Stimulated activated CD8-positive, alpha-beta memory T cell treated with anti-CD3 and anti-CD28 coated beads, Interleukin-12 subunit alpha, Interleukin-12 subunit beta, amount 100 ng/mL, for 24 hours (primary cell): ENCODE results near the gene BRIP1.
"Not testable (repeated sequence)": the region's sequence is repeated elsewhere in the genome, so short reads cannot be mapped to it uniquely, and the experiment has no call there.

Experiments used
- DNase-seq: peaks from one replicate; pipeline ENCODE4 v3.0.0-alpha.2; 2020; ENCODE audit errors: extremely low read depth

BRIP1 gene

DNA sequence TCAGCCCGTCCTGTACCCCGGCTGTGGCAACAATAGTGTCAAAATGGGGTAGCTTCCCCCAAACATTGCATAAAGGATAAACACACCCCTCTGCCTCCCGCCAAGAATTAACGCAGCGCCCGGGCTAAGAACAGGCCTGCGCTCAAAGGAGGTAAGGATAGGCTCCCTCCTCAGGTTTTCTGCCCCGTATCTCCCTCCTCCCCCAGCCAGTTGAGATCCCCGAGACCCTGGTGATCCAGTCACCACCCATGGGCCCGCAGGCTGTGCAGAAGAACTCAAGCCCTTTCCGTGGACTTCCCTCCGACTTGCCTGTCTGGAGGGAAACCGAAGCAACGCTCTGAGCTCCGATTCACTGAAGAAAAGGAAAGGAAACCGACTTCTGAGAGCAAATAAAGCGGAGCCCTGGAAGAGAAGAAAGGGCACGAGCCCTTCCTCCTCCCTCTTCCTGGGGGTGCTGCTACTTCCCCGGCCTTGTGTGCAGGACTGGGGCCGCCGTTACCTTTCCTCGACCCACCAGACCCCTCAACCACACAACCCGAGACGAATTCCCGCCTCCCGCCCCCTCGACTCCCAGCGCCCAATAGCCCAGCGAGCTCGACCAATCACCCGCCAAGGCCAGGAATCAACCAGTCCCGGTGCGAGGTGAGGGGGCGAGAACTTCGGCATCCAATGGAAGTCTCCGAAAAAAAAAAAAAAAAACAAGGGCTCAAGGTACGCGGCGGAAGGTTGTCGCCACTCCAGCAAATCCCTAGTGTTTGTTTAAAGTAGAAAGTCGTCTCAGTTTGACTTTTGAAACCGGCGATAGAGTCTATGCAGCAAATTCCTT is at the start of gene BRIP1:
TSS of gene BRIP1 (minus strand) at position 554 of the 826 bp plus-strand sequence. CDS start 1,989 bp downstream, outside the sequence.
- DNase-seq: peak; percentile 79

DNA sequence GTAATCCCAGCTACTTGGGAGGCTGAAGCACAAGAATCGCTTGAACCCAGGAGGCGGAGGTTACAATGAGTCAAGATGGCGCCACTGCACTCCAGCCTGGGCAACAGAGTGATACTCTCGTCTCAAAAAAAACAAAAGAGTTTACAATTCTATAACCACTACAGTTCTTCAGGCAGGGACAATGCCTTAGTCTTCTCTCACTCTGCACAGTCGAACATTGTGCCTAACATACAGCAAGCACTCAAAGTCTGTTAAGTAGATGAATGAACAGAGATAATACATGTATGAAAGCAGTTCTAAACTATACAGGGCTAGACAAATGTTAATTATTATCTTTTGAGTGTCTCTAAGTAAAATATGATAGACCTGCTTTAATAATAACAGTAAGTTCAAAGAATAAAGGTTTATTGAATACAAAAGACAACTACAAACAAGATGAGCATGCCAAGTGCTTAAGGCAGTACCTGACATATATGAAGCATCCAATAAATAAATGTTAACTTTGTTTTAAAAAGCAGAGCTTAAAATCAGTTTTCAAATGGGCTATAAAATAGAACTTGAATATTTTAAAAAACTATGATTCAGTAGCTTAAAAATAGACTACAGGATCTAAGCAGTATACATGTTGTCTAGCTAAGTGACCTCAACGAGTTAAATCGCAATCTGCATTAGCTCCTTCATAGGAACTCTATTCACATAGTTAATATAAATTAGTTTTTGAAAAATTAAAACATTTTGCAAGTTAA is 45.1 kb upstream of the BRIP1 start:
- DNase-seq: no peak

DNA sequence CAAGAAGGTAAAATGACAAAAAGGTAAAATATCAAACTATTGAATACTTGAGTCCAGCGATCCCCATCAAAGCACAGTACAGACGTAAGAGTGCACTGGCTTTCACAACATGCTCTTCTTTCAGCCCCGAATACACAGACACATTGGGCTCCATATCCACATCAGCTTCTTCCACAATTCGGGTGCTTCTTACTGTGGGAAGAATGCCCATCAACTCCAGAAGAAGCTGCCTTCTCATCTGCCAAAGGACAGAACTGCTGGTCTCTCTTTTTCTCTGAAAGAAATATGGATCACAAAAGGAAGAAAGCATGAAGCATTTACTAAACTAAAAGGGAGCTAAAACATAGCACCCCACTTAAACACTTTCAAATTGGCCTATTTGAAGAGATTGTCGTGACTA is 44.0 kb upstream of the BRIP1 start:
- no peak for DNase-seq

DNA sequence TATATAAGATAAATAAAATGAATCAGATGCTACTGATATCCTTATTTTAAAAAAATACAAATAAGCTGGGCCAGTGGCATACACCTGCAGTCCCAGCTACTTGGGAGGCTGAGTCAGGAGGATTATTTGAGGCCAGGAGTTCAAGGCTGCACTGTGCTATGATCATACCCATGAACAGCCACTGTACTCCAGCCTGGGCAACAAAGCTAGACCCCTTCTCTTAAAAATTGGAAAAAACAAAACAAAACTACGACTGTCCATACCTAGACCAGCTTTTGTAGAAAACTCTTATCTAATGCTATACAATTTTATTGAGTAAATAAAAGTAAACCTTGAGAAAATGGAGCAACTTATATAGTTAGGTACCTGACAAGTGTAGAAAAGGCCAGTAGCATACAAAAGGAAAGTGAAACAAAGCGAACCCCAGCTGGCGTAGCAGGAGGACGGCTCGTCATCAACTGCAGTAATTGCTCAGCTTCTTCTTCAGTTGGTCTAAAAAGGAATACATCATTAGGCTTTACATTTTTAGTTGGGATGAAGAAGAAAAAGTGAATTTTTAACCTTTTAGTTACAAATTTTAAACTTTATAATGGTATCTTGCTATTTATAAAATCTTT is 40.9 kb upstream of the BRIP1 start:
- no peak for DNase-seq

DNA sequence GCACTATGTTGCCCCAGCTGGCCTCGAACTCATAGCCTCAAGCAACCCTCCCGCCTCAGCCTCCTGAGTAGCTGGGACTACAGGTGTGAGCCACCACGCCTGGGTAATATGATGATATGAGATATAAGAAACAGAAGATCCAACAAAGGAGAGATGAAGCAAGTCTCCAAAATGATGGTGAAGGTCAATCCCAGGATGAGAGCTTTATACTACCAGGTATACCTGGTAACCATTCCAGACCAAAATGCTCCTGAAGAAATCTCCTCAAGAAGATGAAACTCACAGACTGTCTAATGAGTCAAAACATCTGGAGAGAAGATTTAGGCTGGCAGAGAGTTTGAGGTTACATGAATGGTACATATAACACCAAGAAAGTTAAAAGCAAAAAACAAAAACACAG is 39.9 kb upstream of the BRIP1 start:
- no peak for DNase-seq

DNA sequence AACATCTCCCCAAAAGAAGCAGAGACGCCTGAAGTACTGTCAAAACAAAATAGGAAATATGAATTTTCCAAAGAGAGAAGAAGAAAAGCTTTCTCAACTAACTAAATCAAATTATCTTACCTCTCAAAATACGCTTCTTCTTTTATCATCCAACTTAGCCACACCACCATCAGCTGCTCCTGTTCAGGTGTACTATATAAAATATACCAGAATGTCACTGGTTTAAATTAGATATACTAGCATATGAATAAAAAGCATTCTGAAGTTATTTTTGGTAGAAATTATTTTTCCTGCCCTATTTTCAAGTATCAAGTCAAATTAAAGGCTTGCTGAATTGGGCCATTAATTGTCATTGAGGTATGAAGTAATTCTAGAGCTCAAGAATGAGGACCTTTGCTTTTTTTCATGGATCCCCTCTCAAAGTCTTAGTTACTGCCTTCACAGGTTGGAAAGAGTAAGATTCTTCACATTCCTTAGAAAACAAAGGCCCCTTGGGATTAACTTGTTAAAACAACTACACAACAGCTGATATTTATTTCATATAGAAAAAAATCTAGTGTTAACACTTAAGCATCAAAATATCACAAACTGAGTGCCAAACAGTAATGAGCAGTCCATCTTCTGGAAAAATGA is 34.3 kb upstream of the BRIP1 start:
- DNase-seq: no peak

DNA sequence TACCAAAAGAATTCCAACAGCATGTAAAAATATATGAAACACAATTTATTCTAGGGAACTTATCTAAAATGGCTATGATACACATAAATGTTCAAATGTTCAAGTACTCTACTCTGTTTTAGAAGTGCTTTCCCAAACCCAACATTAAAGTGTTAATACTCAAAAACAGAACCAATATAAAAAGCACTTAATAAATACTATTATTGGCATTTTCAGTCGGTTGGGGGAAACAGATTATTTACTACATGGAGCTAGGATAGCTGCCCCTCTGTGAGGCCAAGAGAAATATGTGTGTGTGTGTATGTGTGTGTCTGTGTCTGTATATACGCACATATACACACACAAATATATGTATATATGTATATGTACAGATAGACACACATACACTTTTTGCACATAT is 32.1 kb upstream of the BRIP1 start:
- no peak for DNase-seq

DNA sequence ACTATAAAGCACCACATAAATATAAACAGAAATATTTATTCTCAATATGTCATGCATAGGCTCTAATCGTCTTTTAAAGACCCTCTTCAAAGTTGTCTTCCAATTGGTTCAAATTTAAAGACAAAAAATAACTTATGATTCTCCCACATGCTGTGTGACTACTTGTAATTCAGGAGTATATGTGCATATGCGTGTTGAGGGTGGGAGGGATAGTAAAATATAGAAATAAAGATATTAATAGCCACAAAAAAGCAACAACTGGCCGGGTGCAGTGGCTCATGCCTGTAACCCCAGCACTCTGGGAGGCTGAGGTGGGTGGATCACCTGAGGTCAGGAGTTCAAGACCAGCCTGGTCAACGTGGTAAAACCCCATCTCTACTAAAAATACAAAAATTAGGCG is 31.0 kb upstream of the BRIP1 start:
- DNase-seq: not testable (repeated sequence)

DNA sequence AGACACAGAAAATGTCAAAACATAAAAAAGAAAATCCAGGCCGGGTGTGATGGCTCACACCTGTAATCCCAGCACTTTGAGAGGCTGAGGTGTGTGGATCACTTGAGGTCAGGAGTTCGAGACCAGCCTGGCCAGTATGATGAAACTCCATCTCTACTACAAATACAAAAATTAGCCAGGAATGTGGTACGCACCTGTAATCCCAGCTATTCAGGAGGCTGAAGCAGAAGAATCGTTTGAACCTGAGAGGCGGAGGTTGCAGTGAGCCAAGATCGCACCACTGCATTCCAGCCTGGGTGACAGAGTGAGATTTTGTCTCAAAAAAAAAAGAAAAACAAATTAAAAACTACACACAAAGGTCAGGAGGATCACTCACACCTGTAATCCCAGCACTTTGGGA is 24.4 kb upstream of the BRIP1 start:
- DNase-seq: not testable (repeated sequence)

DNA sequence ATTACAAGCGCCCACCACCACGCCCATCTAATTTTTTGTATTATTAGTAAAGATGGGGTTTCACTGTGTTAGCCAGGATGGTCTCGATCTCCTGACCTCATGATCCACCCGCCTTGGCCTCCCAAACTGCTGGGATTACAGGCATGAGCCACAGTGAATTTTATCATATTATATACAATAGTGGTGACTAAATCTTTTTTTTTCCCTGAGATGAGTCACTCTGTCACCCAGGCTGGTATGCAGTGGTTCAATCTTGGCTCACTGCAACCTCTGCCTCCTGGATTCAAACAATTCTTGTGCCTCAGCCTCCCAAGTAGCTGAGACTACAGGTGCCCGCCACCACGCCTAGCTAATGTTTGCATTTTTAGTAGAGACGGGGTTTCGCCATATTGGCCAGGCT is 22.5 kb upstream of the BRIP1 start:
- DNase-seq: not testable (repeated sequence)

DNA sequence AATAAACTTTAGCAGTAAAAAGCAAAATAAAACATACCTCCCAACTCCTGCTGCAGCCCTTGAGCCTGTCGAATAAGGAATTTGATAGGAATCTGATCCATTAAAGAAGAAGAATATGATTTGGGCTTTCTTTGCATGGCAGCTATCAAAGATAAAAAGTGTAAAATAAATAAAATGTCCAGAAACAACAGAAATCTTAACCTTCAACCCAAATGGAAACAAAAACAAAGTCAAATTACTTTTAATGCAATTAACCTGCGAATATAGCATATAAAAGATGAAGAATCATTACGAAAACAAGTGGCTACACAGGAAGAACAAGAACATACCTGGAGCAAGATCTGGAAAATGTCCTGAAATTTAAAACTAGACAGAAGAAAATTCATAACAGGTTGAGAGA is 21.5 kb upstream of the BRIP1 start:
- DNase-seq: no peak

DNA sequence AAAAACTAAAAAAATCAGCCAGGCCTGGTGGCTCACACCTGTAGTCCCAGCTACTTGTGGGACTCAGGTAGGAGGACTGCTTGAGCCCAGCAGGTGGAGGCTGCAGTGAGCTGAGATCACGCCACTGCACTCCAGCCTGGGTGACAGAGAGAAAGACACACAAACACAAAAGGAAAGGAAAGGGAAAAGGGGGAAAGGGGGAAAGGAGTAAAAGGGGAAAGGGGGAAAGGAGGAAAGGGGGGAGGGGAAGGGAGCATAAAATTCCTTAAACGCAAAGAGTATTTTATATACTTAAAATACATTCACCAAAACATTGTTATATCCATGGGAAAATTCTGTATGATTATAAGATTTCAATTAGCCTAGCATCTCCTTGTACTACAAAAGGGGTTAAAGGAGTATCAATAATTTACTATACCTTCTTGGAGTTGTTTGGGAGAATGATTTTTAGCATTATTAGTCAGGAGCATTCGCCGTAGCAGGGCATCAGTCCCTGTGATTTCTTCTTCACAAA is 17.3 kb upstream of the BRIP1 start:
- DNase-seq: no peak

DNA sequence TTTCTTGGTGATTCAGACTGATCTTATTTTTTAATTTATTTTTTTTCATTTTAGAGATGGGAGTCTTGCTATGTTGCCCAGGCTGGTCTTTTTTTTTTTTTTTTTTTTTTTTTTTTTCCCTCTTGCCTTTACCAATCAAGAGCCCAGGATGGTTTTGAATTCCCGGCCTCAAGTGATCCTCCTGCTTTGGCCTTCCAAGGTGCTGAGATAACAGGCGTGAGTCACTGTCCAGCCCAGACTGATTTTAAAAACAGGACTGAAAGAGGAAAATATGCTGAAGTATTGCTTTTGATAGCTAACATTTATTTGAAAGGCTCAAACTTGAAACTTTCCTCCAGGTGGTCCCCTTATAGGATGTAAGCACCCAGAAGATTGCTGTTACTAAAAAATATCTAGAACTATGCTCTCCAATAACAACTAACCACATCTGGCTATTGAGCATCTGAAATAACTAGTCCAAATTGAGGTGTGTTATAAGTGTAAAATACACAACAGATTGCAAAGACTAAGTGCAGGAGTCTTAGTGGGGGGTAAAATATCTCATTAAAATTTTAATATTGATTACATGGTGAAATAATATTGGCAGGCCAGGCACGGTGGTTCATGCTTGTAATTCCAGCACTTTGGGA is 15.8 kb upstream of the BRIP1 start:
- no peak for DNase-seq

DNA sequence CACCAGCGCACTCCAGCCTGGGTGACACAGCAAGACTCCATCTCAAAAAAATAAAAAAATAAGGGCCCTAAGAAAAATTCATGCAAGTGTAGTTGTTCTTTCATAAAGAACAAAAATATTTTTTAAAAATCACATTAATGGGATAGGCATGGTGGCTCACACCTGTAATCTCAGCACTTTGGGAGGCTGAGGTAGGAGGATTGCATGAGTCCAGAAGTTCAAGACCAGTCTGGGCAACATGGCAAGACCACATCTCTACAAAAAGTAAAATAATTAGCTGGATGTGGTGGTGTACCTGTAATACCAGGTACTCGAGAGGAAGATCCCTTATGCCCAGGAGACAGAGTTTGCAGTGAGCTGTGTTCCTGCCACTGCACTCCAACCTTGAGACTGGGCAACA is 15.2 kb upstream of the BRIP1 start:
- no peak for DNase-seq

DNA sequence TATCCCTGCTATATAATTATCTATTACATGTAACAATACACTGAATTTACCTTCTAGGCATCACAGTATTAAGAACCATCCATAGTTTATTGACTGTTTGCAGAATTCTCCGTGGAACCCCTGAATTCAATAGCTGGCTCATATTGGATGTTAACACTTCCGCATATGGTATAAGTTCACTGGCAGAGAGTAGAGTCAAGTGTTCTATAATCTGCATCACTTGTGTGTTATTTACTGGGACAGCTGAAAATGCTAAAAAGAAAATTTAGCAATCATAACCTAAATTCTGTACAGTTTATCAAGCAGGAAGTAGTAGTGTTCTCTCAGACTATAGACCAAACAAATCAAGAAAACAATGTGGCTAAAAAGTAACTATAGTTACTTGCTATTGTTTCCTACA is 14.5 kb upstream of the BRIP1 start:
- DNase-seq: no peak

DNA sequence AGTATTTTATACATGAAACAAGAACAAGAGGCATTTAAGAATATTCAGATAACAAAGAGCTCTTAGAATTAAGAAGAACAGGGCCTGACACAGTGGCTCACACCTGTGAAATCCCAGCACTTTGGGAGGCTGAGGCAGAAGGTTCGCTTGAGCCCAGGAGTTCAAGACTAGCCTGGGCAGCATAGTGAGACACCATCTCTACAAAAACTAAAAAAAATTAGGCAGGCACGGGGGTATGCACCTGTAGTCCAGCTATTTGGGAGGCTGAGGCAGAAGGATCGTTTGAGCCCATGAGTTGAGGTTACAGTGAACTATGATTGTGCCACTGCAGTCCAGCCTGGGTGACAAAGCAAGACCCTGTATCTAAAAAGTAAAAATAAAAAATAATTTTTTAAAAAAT is 12.5 kb upstream of the BRIP1 start:
- DNase-seq: no peak

DNA sequence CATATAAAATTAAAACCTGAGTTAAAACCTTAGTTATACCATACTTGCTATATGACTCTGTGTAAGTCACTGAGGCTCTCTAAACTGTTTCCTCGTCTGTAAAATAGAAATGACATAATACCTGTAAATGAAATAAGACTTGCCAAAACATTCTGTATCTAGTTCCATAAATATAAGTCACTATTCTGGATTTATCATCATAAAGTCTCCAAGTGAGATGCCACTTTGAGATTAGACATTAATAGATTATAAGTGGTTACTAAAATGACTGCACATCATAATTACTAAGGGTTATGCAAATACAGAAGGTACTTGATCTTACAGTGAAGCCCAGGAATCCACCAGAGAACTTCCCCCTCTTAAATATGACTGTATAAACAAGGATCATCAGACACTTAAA is 12.0 kb upstream of the BRIP1 start:
- no peak for DNase-seq

DNA sequence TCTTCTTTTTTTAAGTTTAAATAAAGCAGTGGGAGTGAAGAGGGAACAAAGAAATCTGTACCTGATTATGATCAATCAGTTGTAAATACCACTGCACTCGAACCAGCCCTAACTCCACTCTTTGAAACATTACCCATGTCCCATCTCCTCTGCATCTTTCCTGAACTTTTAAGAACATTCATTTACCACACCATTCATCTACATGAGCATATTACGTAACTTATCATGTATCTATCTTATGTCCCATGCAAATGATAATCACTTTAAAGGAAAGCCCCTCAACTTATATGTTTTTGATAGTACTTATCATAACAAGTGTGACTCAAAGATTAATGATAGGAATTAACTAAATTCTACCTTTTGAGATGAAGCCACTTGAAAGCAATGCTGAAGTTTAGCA is 10.7 kb upstream of the BRIP1 start:
- DNase-seq: no peak

DNA sequence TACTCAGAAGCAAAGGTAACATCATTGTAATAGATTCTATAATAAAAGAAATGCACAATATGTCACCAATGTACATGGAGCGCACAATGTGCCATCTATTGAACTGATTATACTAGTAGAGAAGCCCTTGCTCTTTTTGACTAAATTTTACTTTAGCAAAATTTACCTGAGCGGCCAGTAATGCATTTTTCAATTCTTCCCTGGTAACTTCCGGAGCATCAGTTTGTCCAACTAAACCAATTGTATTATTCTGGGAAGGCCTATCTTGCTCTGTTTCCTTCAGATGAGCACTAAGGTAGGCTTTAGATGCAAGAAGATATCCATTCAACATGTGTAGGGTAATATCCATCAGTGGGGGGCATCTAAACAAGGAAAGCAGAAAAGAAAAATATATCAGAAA is 8.8 kb upstream of the BRIP1 start:
- DNase-seq: no peak

DNA sequence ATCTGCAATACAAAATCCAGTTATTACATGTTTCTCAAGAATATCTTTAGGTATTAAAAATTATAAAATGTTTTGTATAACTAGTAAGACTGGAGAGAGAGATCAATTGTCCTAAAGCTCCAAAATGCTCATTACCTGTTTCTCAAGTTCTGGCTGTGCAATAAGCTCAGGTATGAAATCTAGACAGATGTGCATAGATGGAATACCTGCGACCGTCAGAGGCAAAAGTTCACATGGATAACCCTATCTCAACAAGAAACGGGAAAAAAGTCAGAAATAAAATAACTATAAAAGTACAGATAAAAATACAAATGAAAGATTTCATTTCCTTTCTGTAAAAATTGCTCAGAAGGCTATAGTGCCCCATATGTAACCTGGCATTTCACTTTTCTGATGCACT is 5.8 kb upstream of the BRIP1 start:
- no peak for DNase-seq

DNA sequence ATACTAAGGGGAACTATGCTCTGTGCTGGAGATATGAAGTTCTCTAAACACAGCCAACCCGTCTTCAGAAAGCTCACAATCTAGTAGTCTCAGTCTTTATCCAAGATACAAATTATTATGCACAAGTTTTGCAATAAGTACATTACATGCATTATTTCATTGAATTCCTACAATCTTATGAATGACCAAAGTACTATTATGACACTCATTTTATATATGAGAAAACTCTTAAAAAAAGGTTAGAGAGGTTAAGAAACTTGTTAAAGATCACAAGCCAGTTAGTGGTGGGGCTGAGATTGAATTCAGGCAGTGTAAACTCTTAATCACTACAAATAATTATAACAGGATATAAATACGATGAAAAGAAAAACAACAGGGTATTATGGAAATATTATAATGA is 4.7 kb upstream of the BRIP1 start:
- no peak for DNase-seq

DNA sequence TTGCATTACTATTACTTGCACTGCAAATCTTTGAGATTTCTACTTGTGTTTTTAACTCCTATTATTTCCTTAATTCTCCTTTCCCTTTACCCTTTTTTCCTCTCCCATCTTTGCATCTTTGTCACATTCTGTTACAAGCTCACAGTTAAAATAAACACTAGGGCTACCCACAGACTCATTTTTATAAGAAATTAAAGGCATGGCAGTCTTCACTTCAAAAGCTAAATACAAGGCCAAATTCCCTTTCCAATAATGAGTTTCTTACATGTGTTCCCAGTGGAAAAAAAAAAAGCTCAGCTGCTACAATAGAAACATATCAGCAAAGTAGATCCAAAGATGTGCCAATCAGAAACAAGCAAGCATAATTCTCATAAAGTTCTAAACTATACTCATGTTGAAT is 3.7 kb upstream of the BRIP1 start:
- no peak for DNase-seq
